ENCODE measurements around the gene BBS4. TPM values are rescaled to one million over a fixed set of nuclear protein-coding genes. Genes with fewer than 3 reads are reported as not detected.
A peak's percentile ranks its signal among the peaks of the same experiment; 100 is the strongest.
"Not testable (repeated sequence)": the region's sequence is repeated elsewhere in the genome, so short reads cannot be mapped to it uniquely, and the experiment has no call there.

BBS4 gene
- total RNA-seq, 2 experiments from 2014 or later, result 13.1 to 14.7 TPM

DNA sequence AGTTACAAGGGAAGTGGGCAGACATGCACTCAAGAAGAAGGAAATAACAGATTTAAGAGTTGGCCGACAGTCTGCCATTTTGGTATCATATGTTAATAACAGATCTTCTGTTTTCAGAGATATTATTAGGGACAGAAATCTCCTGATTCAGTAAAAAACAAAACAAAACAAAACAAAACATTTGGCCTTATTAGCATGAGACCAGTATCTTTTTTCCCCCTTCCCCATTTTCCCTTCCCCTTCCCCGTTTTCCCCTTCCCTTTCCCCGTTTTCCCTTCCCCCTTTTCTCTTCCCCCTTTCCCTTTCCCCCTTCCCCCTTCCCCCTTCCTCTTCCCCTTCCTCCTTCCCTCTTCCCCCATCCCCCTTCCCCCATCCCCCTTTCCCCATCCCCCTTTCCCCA, 39.4 kb downstream of the BBS4 start:
- Mint-ChIP-seq H3K27ac (no peak overlapping the region), H3K4me3 (no peak overlapping the region), H3K4me1 (no peaks in the 10 kb centered on the region), H3K9me3 (ENCODE audit: low read depth) (no peaks in the 10 kb centered on the region), H3K36me3 (peaks cover 1% of the 10 kb centered on the region), H3K27me3 (no peaks in the 10 kb centered on the region)
- CTCF ChIA-PET, result no interaction called here
- DNase-seq, result no peak
- ATAC-seq, result no peak

DNA sequence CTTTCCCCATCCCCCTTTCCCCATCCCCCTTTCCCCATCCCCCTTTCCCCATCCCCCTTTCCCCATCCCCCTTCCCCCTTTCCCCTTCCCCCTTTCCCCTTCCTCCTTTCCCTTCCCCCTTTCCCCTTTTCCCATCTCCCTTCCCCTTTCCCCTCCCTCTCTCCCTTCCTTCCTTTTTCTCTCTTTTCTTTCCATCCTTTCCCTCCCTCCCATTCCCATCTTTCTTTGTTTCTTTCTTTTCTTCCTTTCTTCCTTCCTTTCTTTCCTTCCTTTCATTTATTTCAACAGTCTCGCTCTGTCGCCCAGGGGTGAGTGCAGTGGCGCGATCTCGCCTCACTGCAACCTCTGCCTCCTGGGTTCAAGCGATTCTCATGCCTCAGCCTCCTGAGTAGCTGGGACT, 39.8 kb downstream of the BBS4 start:
- not testable (repeated sequence) for H3K27ac Mint-ChIP-seq; H3K9me3 Mint-ChIP-seq (ENCODE audit: low read depth); DNase-seq; H3K27me3 Mint-ChIP-seq; H3K4me3 Mint-ChIP-seq; H3K4me1 Mint-ChIP-seq; H3K36me3 Mint-ChIP-seq; ATAC-seq
- CTCF ChIA-PET, result interaction anchor here (0.8 kb wide), 1 partner anchor 58 kb away, joined by 3 read pairs; the partner anchor contains the start of gene ADPGK

DNA sequence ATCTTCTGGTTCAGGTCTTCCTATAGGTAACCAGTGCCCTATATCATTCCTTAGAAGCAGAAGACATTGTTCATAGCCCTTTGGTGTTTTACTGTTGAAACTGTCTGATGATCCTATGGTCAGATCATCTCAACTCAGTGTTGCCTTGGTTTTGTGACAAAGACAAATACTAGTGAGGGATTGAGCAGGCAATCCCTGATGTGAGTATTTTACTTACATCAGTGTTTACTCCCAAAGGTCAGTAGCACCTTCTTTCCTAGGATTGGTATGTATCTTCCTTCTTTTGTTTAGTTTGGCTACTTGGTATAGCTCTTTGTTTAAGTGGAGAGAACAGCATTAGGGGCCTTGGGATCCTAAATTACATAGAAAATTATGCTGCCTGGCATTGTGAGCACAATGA, 41.1 kb downstream of the BBS4 start:
- H3K27ac Mint-ChIP-seq, result no peak overlapping the region
- ATAC-seq (no peak), DNase-seq (no peak)
- peaks cover 9% of the 10 kb centered on the region for H3K36me3 Mint-ChIP-seq
- H3K27me3 Mint-ChIP-seq, result no peaks in the 10 kb centered on the region
- H3K9me3 Mint-ChIP-seq (ENCODE audit: low read depth), result no peaks in the 10 kb centered on the region
- CTCF ChIA-PET, result interaction anchor here (0.9 kb wide), 1 partner anchor 517 kb away, joined by 3 read pairs; no protein-coding TSS in a partner anchor
- no peaks in the 10 kb centered on the region for H3K4me1 Mint-ChIP-seq
- no peak overlapping the region for H3K4me3 Mint-ChIP-seq

DNA sequence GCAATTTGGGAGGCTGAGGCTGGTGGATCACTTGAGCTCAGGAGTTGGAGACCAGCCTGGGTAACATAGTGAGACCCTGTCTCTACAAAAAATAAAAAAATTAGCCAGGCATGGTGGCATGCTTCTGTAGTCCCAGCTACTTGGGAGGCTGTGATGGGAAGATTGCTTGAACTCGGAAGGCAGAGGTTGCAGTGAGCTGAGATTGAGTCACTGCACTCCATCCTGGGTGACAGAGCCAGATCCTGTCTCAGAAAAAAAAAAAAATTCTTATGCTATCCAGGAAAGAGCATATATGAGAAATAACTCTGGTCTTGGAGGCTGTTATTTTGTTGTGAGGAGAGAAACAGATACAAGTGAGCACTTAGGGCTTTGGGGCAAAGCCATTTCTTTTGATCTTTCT, 42.2 kb downstream of the BBS4 start:
- CTCF ChIA-PET; H3K4me1 Mint-ChIP-seq; DNase-seq; H3K27ac Mint-ChIP-seq; H3K27me3 Mint-ChIP-seq; H3K9me3 Mint-ChIP-seq (ENCODE audit: low read depth); ATAC-seq; H3K4me3 Mint-ChIP-seq: not testable (repeated sequence)
- peaks cover 12% of the 10 kb centered on the region for H3K36me3 Mint-ChIP-seq

DNA sequence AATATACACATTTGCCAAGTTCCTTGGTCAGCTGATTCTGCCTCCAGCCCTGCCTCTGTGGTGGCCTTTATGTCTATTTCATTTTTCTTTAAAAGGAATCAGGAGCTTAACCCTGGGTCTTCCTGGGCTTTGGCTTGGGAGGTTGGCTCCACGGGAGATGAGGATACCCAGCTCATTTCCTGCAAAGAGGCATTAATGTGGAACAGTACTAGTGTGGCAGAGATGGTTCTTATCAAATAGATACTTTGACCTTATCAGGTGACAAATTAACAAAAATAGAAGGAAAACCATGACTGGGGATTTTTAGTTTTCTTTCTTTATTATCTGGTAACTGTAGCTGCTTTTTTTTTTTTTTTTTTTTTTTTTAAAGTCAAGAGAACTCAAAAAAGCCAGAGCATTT, 42.8 kb downstream of the BBS4 start:
- Mint-ChIP-seq H3K27me3 (no peaks in the 10 kb centered on the region), H3K9me3 (ENCODE audit: low read depth) (no peaks in the 10 kb centered on the region), H3K27ac (no peak overlapping the region), H3K4me3 (no peak overlapping the region), H3K36me3 (peaks cover 14% of the 10 kb centered on the region), H3K4me1 (peaks cover 4% of the 10 kb centered on the region)
- DNase-seq, result no peak
- CTCF ChIA-PET, result interaction anchor here (1.0 kb wide), 1 partner anchor 212 kb away, joined by 3 read pairs; no protein-coding TSS in a partner anchor
- no peak for ATAC-seq

DNA sequence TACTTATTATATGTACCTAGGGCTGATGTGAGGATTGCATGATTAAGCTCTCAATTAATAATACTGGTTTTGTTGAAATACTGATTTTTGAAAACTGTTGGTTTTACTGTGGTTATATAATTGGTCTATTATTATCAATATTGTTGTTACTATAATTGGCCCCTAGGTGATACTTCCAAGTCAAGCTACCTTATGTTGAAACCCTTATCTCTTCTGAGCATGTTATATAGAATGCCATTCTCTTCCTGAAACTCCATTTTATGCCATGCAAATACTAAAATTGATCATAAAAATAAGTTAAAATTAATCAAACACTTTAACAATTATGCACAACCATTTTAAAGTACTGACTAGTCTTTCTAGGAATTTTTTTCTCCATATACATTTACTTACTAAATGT, 46.1 kb downstream of the BBS4 start:
- H3K4me1 Mint-ChIP-seq, result peaks cover 9% of the 10 kb centered on the region
- H3K4me3 Mint-ChIP-seq, result no peak overlapping the region
- no peaks in the 10 kb centered on the region for H3K9me3 Mint-ChIP-seq (ENCODE audit: low read depth)
- no peak overlapping the region for H3K27ac Mint-ChIP-seq
- CTCF ChIA-PET, result interaction anchor here (1.0 to 1.8 kb wide), 4 partner anchors 10 to 350 kb away, joined by 3 to 13 read pairs (median 4); no protein-coding TSS in a partner anchor
- H3K36me3 Mint-ChIP-seq, result peaks cover 24% of the 10 kb centered on the region
- DNase-seq (no peak), ATAC-seq (no peak)
- H3K27me3 Mint-ChIP-seq, result no peaks in the 10 kb centered on the region

DNA sequence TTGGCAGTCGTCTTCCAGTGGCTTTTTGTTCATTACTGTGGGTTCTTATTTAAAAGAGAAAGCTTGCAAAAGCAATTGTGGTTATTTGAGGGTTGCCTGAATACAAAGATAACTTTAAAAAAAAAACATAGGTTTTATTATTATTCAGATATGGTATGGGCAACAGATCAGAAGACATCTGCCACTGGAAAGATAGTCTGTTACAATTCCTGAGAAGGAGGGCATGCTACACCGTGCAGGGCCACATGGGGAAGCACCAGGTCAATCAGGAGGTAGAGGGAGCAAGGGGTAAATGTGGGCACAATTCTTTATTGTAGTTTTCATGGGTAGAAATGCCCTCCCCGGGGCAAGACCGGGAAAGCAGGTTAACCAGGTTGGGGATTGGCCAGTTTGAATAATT, 46.5 kb downstream of the BBS4 start:
- ATAC-seq, result no peak
- CTCF ChIA-PET, result interaction anchor here (1.5 to 1.8 kb wide), 2 partner anchors 10 to 61 kb away, joined by 3 to 13 read pairs; no protein-coding TSS in a partner anchor
- peaks cover 29% of the 10 kb centered on the region for H3K36me3 Mint-ChIP-seq
- no peaks in the 10 kb centered on the region for H3K9me3 Mint-ChIP-seq (ENCODE audit: low read depth)
- DNase-seq, result no peak
- no peak overlapping the region for H3K27ac Mint-ChIP-seq
- H3K27me3 Mint-ChIP-seq, result no peaks in the 10 kb centered on the region
- H3K4me3 Mint-ChIP-seq, result no peak overlapping the region
- H3K4me1 Mint-ChIP-seq, result peaks cover 9% of the 10 kb centered on the region

DNA sequence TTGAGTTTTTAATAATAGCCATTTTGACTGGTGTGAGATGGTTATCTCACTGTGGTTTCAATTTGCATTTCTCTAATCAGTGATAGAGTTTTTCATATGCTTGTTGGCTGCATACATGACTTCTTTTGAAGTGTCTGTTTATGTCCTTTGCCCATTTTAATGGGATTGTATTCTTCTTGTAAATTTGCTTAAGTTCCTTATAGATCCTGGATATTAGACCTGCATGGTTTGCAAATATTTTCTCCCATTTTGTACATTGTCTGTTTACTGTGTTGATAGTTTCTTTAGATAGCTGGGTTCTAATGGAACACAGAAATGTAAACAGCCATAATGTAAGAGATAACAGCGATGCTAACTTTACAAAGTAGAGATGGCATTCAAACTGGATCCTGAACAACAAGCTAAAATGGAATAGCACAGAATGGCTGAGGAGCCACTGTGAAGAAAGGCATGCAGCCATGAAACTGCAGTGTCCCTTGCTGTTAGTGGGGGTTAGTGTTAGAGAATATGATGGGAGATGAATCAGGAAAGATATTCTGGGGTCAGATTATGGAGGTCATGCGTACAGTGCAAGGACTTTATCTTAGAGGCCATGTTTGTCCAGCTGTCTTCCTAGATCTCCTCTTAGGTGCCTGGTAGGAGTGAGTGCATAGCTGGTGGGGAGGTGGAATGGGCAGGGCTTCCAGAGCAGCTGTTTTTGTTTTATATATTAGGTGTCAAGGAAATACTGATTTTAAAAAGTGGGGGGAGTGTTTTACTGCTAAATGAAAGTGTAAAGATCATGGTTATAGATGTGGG, 48.1 kb downstream of the BBS4 start:
- Mint-ChIP-seq H3K9me3 (ENCODE audit: low read depth) (no peaks in the 10 kb centered on the region), H3K27me3 (no peaks in the 10 kb centered on the region), H3K27ac (no peak overlapping the region), H3K4me1 (peaks cover 13% of the 10 kb centered on the region), H3K36me3 (peaks cover 40% of the 10 kb centered on the region), H3K4me3 (no peak overlapping the region)
- no peak for DNase-seq
- CTCF ChIA-PET, result interaction anchor here (1.5 kb wide), 1 partner anchor 12 kb away, joined by 9 read pairs; no protein-coding TSS in a partner anchor
- ATAC-seq, result no peak

DNA sequence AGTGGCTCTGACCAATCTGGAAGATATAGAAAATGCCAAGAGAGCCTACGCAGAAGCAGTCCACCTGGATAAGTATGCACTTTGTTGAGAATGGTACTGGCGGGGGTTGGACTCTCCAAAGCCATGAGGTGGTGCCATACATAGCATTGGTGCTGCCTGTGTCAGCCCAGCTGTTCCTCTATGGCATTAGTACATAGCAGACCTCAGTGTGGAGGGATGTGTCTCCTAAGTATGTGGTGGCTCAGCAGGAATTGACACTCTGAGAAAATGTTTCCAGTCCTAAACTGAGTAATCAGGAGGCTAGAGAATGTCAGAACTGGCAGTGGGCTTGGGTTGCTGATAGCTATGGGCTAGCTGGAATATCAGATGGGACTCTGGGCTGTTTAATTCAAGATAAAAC, 49.1 kb downstream of the BBS4 start:
- no peak for DNase-seq
- Mint-ChIP-seq H3K27ac (no peak overlapping the region), H3K4me3 (no peak overlapping the region), H3K36me3 (peaks cover 47% of the 10 kb centered on the region), H3K4me1 (peaks cover 21% of the 10 kb centered on the region), H3K9me3 (ENCODE audit: low read depth) (no peaks in the 10 kb centered on the region), H3K27me3 (no peaks in the 10 kb centered on the region)
- CTCF ChIA-PET, result interaction anchor here (0.7 to 3.0 kb wide), 3 partner anchors 10 to 38 kb away, joined by 3 to 14 read pairs (median 4); no protein-coding TSS in a partner anchor
- ATAC-seq, result no peak

DNA sequence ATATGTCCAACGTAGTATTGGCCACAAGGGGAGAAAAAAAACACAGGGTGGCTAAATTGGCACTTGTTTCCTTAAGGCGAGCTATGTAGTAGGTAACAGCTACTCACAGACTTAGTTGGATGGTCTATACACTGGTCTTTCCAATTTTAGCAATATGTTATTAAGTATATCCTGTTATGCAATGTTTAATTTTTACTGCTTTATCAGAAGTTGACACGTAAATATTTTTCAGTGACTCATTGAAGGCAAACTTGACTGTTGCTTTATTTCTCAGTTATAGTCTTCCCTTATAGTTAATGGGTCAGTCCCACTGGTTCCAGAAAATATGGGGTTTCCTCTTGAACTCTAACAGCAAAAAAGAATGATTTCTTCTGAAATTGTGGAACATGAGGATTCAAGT, 51.1 kb downstream of the BBS4 start:
- H3K27ac Mint-ChIP-seq, result no peak overlapping the region
- CTCF ChIA-PET, result interaction anchor here (3.0 kb wide), 1 partner anchor 14 kb away, joined by 14 read pairs; no protein-coding TSS in a partner anchor
- peaks cover 57% of the 10 kb centered on the region for H3K36me3 Mint-ChIP-seq

DNA sequence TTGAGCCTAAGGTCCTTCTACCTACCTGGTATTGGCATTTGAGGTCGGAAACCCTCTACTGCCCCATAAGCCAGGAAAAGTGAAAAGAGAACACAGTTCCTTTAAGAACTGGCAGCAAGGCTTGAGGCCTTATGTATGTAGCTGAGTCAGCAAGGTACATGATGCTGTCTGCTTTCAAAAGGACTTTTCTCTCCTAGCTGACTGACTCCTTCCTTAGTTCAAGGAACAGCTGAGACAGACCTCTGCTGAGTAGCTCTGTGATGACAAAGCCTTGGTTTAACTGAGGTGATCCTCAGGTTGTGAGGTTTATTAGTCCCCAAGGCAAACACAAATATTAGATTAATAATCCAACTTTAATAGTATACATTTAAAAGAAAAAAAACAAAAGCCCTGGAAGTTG, 51.7 kb downstream of the BBS4 start:
- Mint-ChIP-seq H3K4me3 (no peak overlapping the region), H3K9me3 (ENCODE audit: low read depth) (no peaks in the 10 kb centered on the region), H3K27me3 (no peaks in the 10 kb centered on the region), H3K4me1 (peaks cover 41% of the 10 kb centered on the region), H3K36me3 (peaks cover 59% of the 10 kb centered on the region), H3K27ac (no peak overlapping the region)
- CTCF ChIA-PET, result interaction anchor here (3.0 kb wide), 1 partner anchor 15 kb away, joined by 14 read pairs; no protein-coding TSS in a partner anchor
- no peak for DNase-seq
- ATAC-seq, result no peak

More for the DNA sequence above, 51.1 kb downstream of the BBS4 start:
- DNase-seq, result no peak
- Mint-ChIP-seq H3K4me1 (peaks cover 41% of the 10 kb centered on the region), H3K27me3 (no peaks in the 10 kb centered on the region), H3K9me3 (ENCODE audit: low read depth) (no peaks in the 10 kb centered on the region), H3K4me3 (no peak overlapping the region)
- ATAC-seq, result no peak

DNA sequence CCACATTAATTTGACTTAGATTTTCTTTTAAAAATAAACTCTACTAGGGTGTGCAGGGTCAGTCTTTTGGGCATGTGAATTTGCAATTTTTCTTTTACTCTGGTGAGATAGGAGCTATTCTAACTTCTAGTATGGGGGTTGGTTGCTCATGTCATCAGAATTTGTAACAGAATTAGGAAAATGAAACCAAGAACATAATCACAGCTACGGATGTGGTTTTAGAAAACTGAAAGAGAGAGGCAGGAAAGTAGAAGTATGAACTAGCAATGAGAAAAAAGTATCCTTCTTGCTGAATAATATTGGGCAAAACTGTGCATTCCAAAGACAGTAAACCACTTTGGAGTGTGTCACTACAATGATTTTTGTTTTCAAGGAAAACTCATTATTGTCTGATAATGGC, 54.2 kb downstream of the BBS4 start:
- no peak for DNase-seq
- Mint-ChIP-seq H3K27ac (peak overlapping the region; percentile 91), H3K27me3 (no peaks in the 10 kb centered on the region), H3K36me3 (peaks cover 51% of the 10 kb centered on the region), H3K9me3 (ENCODE audit: low read depth) (no peaks in the 10 kb centered on the region), H3K4me1 (peaks cover 31% of the 10 kb centered on the region), H3K4me3 (peak overlapping the region; percentile 55)
- CTCF ChIA-PET, result interaction anchor here (1.1 to 2.8 kb wide), 3 partner anchors 16 to 24 kb away, joined by 3 to 24 read pairs (median 3); no protein-coding TSS in a partner anchor
- ATAC-seq, result peak; percentile 79

DNA sequence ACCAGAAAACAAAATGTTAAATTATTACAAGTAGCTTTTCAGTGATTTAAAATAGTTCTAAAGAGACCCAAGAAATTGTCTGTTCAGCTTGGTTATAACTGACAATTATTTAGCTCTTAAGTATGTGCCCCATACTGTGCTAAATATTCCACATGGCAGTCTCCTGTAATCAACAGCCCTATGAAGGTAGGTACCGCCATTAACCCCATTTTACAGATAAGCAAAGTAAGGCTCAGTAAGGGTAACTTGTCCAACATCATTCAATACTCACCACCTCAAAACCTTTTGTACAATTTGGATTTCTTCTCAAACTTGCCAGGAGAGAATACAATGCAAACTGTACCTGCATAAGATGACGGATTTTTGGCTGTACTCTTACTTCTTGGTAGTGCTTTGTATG, 63.7 kb downstream of the BBS4 start:
- Mint-ChIP-seq H3K36me3 (peaks cover 52% of the 10 kb centered on the region), H3K4me3 (no peak overlapping the region)
- no peak for DNase-seq

More for the DNA sequence above, 63.7 kb downstream of the BBS4 start:
- ATAC-seq, result no peak
- Mint-ChIP-seq H3K27me3 (no peaks in the 10 kb centered on the region), H3K9me3 (ENCODE audit: low read depth) (no peaks in the 10 kb centered on the region), H3K4me1 (peaks cover 20% of the 10 kb centered on the region), H3K27ac (no peak overlapping the region)
- CTCF ChIA-PET, result interaction anchor here (1.3 to 3.1 kb wide), 2 partner anchors 12 to 27 kb away, joined by 4 to 11 read pairs; no protein-coding TSS in a partner anchor

All from activated CD8-positive, alpha-beta memory T cell treated with anti-CD3 and anti-CD28 coated beads, Interleukin-2, amount 10 ng/mL, durations not matched to agents 7 days and 5 days (primary cell).